ENCODE measurements around the gene SNX14. TPM values are rescaled to one million over a fixed set of nuclear protein-coding genes. Genes with fewer than 3 reads are reported as not detected.
A peak's percentile ranks its signal among the peaks of the same experiment; 100 is the strongest.

Gene SNX14
- total and polyA plus RNA-seq, 10 of the 15 experiments (the other 5 are each of a cell fraction or from before 2014, with no cell fraction given): 34.2 to 122 (median 51.0) TPM

GRCh38 chr6:85593438-85594196 is at the start of gene SNX14 (continued):
- TF ChIP-seq ZNF592 (IDR thresholded peaks at IDR 0.05) (no peak), NFYB (IDR thresholded peaks at IDR 0.05; ENCODE audit: insufficient read depth, low read depth, low read length) (0 out of 2 replicates have a peak, but pooled peaks have one; percentile 2), NKRF (conservative IDR thresholded peaks at IDR 0.05) (peak; percentile 78), CBX5 (IDR thresholded peaks at IDR 0.05; ENCODE audit: low read depth) (peak; percentile 67; the same call in 1 of the 2 replicates)
